Measurements from ENCODE around the gene PBX3.
A peak's percentile ranks its signal among the peaks of the same experiment; 100 is the strongest.

The PBX3 gene

DNA sequence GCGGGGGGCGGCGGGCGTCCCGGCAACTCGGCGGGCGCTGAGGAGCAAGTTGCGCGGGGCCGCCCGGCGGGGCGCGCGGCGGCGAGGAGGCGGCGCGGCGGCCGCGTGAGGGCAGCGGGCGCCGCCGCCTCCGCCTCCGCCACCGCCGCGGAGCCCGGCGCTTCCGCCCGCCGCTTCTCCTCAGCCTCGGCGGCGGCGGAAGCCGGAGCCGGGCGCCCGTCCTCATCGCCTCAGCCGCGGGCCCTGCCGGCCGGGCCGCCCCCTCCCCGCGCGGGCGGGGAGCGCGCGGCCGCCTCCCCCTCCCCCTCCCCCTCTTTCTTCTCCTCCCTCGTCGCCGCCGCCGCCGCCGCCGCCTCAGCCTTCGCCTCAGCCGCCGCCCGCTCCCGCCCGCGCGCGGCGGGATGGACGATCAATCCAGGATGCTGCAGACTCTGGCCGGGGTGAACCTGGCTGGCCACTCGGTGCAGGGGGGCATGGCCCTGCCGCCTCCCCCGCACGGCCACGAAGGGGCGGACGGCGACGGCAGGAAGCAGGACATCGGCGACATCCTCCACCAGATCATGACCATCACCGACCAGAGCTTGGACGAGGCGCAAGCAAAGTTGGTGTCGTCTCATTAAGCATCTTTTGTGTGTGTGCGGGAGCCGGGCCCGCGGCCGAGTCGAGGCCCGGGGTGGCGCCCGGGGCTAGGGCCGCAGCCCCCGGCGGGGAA lies at the start of gene PBX3:
Gene PBX3 (plus strand): TSS at position 321 of the 712 bp plus-strand sequence.
- peak within 1 kb of the TSS; percentile 71 for H3K27ac ChIP-seq (ENCODE audit: low read depth, low read length)
- H3K9me2 ChIP-seq (replicated peaks; ENCODE audit: control insufficient read depth, low read length) = no peaks in the 10 kb centered on the region
- peaks cover 31% of the 10 kb centered on the region for H3K79me2 ChIP-seq (ENCODE audit: control insufficient read depth, low read length)
- peaks cover 12% of the 10 kb centered on the region for H3K27me3 ChIP-seq (ENCODE audit: control insufficient read depth, low read length)
- peak within 1 kb of the TSS; percentile 87 for H3K4me2 ChIP-seq (ENCODE audit: low read length)
- TF ChIP-seq, protein P1, sequence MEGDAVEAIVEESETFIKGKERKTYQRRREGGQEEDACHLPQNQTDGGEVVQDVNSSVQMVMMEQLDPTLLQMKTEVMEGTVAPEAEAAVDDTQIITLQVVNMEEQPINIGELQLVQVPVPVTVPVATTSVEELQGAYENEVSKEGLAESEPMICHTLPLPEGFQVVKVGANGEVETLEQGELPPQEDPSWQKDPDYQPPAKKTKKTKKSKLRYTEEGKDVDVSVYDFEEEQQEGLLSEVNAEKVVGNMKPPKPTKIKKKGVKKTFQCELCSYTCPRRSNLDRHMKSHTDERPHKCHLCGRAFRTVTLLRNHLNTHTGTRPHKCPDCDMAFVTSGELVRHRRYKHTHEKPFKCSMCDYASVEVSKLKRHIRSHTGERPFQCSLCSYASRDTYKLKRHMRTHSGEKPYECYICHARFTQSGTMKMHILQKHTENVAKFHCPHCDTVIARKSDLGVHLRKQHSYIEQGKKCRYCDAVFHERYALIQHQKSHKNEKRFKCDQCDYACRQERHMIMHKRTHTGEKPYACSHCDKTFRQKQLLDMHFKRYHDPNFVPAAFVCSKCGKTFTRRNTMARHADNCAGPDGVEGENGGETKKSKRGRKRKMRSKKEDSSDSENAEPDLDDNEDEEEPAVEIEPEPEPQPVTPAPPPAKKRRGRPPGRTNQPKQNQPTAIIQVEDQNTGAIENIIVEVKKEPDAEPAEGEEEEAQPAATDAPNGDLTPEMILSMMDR (IDR thresholded peaks at IDR 0.05; ENCODE audit: low read depth, low read length, poor library complexity, severe bottlenecking) = no peak
- TF ChIP-seq EZH2phosphoT487 (IDR thresholded peaks at IDR 0.05; ENCODE audit: borderline replicate concordance, low read length) = no peak
- H3F3A ChIP-seq (ENCODE audit: control insufficient read depth, insufficient read depth) = peaks cover 15% of the 10 kb centered on the region; the same call in 1 of the 2 replicates
- 0 out of 2 replicates have a peak, but pooled peaks cover 11% of the 10 kb centered on the region for H4K20me1 ChIP-seq (ENCODE audit: control insufficient read depth, insufficient read depth, low read depth, low read length)
- H3K4me3 ChIP-seq (ENCODE audit: low read length) = peak within 1 kb of the TSS; percentile 77
- no peaks in the 10 kb centered on the region for H3K9me3 ChIP-seq (ENCODE audit: control insufficient read depth, insufficient read depth, low read length)
- peaks cover 46% of the 10 kb centered on the region for H3K4me1 ChIP-seq (ENCODE audit: control insufficient read depth, low read length)
- peaks cover 36% of the 10 kb centered on the region for H3K36me3 ChIP-seq (ENCODE audit: control insufficient read depth, low read length)

GRCh38 chr9:125699870-125700269 lies 47.3 kb upstream of the PBX3 start:
- H3F3A ChIP-seq (ENCODE audit: control insufficient read depth, insufficient read depth) = no peaks in the 10 kb centered on the region
- no peak overlapping the region for H3K4me3 ChIP-seq (ENCODE audit: low read length)
- H3K79me2 ChIP-seq (ENCODE audit: control insufficient read depth, low read length) = peaks cover 92% of the 10 kb centered on the region
- H3K27me3 ChIP-seq (ENCODE audit: control insufficient read depth, low read length) = no peaks in the 10 kb centered on the region
- H3K9me3 ChIP-seq (ENCODE audit: control insufficient read depth, insufficient read depth, low read length) = no peaks in the 10 kb centered on the region
- TF ChIP-seq, protein P1 (IDR thresholded peaks at IDR 0.05; ENCODE audit: low read depth, low read length, poor library complexity, severe bottlenecking) = no peak
- TF ChIP-seq EZH2phosphoT487 (IDR thresholded peaks at IDR 0.05; ENCODE audit: borderline replicate concordance, low read length) = no peak
- H3K4me2 ChIP-seq (ENCODE audit: low read length) = no peak overlapping the region
- H3K9me2 ChIP-seq (replicated peaks; ENCODE audit: control insufficient read depth, low read length) = no peaks in the 10 kb centered on the region
- peaks cover 11% of the 10 kb centered on the region for H3K36me3 ChIP-seq (ENCODE audit: control insufficient read depth, low read length)
- peaks cover 19% of the 10 kb centered on the region for H3K4me1 ChIP-seq (ENCODE audit: control insufficient read depth, low read length)
- H4K20me1 ChIP-seq (ENCODE audit: control insufficient read depth, insufficient read depth, low read depth, low read length) = 0 out of 2 replicates have a peak, but pooled peaks cover 4% of the 10 kb centered on the region
- H3K27ac ChIP-seq (ENCODE audit: low read depth, low read length) = no peak overlapping the region

DNA sequence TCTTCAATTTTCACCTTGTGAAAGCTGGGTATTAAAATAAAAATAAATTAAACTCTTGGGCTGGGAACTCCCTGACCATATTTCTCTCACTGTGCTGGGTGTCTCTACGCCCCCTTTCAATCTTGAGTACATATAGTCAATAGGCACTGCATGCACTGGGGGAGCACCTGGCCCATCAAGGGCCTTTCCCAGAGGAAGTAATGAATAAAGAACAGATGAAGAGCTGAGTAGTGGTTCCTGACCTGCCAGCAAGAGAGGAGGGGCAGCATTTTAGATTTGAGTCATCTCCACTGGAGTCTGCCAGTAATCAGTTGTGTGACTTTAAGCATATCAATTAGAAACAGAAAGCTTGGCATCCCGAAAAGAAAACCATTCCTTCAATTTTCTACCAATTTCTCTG lies 46.4 kb upstream of the PBX3 start:
- no peaks in the 10 kb centered on the region for H3F3A ChIP-seq (ENCODE audit: control insufficient read depth, insufficient read depth)
- H3K9me3 ChIP-seq (ENCODE audit: control insufficient read depth, insufficient read depth, low read length) = no peaks in the 10 kb centered on the region
- peaks cover 28% of the 10 kb centered on the region for H3K4me1 ChIP-seq (ENCODE audit: control insufficient read depth, low read length)
- H3K4me3 ChIP-seq (ENCODE audit: low read length) = no peak overlapping the region
- peaks cover 15% of the 10 kb centered on the region for H3K36me3 ChIP-seq (ENCODE audit: control insufficient read depth, low read length)
- no peak overlapping the region for H3K4me2 ChIP-seq (ENCODE audit: low read length)
- H3K27ac ChIP-seq (ENCODE audit: low read depth, low read length) = no peak overlapping the region
- no peak for TF ChIP-seq EZH2phosphoT487 (IDR thresholded peaks at IDR 0.05; ENCODE audit: borderline replicate concordance, low read length)
- TF ChIP-seq, protein P1 (IDR thresholded peaks at IDR 0.05; ENCODE audit: low read depth, low read length, poor library complexity, severe bottlenecking) = no peak
- H3K9me2 ChIP-seq (replicated peaks; ENCODE audit: control insufficient read depth, low read length) = no peaks in the 10 kb centered on the region
- H4K20me1 ChIP-seq (ENCODE audit: control insufficient read depth, insufficient read depth, low read depth, low read length) = 0 out of 2 replicates have a peak, but pooled peaks cover 4% of the 10 kb centered on the region
- H3K27me3 ChIP-seq (ENCODE audit: control insufficient read depth, low read length) = no peaks in the 10 kb centered on the region
- peaks cover 92% of the 10 kb centered on the region for H3K79me2 ChIP-seq (ENCODE audit: control insufficient read depth, low read length)
